Cortex of kidney (tissue), 1 donor: Measurements from ENCODE around the gene PRKCB.

Experiments used
- DNase-seq: peaks from one replicate; lab custom pipeline; 2025; lab: John Stamatoyannopoulos, UW

Gene PRKCB

GRCh38 chr16:23968176-23968575 is 132.4 kb downstream of the PRKCB start:
- no peak for DNase-seq

DNA sequence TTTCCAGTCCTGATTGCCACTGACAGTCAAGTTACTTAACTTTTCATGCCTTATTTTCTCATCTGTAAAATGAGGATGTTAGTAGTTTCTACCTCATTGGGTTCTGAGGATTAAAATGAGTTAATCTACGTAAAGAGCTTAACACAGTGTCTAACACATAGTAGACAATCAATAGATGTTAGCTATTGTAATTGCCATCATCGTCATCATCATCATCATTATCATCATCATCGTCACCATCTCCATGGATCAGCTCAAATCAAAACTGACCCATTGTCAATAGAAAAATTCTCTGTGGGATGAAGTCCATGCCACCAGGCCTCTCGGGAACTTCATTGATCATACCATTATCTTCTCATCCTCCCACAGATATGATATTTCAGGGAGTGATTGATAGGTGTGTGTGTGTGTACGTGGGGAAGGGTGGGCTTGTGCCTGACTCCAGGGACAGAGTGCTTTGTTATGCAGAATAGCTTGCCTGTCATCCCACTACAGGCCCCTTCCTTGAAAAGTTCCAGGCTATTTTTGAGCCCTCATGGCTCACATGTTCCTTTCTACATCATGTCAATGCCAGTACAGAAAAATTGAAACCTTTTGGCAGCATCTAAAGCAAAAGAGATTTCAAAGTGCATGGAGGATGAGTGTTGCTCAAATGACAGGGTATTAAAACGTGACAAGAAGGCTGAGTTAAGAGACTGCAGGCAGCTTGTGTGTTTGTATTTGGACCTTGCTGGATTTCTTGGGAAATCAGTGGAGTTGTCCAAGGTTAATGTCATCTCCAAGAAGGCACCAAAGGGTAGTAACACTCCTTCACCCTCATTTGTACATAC is 133.9 kb downstream of the PRKCB start:
- DNase-seq: no peak

DNA sequence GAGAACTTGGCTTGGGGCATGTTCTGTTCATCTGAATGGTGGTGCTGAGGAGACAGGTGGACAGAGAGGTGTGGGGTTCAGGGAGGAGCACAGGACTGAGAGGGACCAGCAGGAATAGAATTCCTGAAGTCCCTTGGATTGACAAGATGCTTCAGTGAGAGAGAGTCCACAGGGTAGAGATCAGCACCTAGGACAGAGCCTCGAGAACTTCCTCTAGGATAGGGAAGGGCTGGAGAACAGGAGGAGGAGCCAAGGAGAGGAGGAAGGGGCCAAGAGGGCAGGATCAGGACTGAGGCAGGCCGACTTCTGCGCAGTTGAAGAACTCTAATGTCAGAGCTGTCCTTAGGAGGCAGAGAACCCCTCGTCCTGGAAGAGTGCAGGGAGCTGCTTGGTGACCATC is 138.4 kb downstream of the PRKCB start:
- DNase-seq: no peak

DNA sequence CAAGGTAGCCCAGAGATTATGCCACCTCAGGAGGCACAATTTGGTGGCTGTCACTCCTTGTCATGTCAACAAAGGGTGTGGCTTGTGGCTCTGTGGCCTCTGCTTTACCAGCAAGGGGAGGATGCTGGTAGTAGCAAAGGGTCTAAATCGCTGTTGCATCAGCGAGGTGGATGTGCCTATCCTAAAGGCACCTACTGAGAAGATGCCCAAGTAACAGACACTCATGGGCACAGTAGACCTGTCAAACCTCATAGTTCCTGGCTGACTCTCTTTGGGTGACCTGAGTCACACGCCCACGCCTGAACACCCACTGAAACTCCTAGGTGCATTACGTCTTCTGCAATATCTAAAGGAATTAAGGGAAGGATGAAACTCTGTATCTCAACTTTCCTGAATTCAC is 139.5 kb downstream of the PRKCB start:
- DNase-seq: no peak

- no peak for DNase-seq
Observed at GRCh38 chr16:23976091-23976490, 140.3 kb downstream of the PRKCB start.

DNA sequence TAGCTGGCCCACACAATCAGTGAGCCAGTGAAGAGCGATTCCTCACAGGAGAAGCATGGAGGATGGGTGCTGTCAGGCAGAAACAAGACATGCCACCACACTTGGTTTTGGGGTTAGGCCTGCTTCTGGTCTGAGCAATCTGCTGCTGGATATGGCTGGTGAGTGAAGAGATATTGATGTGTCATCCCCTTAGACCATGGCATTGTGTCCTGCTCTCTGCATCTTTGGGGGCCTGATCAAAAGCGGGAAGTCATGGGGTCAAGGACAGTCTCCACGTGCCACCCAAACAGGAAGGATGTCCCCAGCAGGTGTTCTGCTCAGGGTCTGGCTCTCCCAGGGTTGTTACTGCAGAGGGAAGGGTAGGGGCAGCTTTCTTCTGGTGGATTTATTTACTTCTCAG is 140.7 kb downstream of the PRKCB start:
- no peak for DNase-seq

- no peak for DNase-seq
Observed at GRCh38 chr16:23979441-23979840, 143.7 kb downstream of the PRKCB start.

GRCh38 chr16:23979982-23980381 is 144.2 kb downstream of the PRKCB start:
- no peak for DNase-seq

DNA sequence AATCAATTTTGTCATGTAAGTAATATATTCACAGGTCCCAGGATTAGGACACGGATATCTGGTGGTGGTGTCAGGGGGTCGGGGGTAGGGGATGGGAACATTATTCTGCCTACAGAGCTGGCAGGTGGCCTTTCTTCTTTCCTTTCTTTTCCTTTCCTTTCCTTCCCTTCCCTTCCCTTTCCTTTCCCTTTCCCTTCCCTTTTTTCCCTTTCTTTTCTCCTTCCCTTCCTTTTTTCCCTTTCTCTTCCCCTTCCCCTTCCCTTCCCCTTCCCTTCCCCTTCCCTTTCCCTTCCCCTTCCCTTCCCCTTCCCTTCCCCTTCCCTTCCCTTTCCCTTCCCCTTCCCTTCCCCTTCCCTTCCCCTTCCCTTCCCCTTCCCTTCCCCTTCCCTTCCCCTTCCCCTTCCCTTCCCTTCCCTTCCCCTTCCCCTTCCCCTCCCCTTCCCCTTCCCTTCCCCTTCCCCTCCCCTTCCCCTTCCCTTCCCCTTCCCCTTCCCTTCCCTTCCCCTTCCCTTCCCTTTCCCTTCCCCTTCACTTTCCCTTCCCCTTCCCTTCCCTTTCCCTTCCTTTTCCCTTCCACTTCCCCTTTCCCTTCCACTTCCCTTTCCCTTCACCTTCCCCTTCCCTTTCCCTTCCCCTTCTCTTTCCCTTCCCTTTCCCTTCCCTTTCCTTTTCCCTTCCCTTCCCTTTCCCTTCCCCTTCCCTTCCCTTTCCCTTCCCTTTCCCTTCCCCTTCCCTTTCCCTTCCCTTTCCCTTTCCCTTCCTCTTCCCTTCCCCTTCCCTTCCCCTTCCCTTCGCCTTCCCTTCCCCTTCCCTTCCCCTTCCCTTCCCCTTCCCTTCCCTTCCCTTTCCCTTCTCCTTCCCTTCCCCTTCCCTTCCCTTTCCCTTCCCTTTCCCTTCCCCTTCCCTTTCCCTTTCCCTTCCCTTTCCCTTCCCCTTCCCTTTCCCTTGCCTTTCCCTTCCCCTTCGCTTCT is 145.9 kb downstream of the PRKCB start:
- no peak for DNase-seq

DNA sequence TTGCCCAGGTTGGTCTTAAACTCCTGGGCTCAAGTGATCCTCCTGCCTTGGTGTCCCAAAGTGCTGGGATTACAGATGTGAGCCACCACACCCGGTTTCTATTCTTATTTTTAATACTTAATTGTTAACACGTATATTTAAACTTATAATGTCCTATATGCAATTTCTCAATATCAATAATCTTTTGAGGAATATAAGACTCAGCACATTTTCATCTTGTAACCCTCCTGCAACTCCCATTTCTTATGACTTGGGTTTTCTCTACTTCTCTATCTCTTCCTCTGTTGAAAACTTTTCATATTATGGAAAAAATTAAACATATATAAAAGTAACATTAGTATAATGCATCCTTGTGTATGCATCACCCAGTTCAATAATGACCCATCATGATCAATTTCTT is 150.7 kb downstream of the PRKCB start:
- no peak for DNase-seq

DNA sequence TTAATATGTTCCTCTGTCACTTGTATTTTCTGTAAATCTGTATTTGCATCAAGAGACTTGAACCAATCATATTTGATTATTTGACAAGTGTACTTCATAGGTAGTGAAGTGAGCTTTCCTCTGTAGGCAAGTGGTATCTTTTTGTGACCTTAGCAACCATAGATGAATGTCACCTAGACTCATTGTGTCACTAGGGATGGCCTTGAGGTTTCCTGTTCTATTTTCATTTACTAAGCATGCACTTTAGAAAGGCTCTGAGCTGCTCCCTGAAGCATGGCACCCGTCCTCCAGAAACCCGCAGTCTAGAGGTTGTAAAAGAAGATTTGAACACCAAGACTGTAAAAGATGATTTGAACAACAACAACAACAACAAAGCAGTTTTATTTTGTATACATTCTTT is 151.7 kb downstream of the PRKCB start:
- no peak for DNase-seq

GRCh38 chr16:23990507-23990906 is 154.7 kb downstream of the PRKCB start:
- no peak for DNase-seq

DNA sequence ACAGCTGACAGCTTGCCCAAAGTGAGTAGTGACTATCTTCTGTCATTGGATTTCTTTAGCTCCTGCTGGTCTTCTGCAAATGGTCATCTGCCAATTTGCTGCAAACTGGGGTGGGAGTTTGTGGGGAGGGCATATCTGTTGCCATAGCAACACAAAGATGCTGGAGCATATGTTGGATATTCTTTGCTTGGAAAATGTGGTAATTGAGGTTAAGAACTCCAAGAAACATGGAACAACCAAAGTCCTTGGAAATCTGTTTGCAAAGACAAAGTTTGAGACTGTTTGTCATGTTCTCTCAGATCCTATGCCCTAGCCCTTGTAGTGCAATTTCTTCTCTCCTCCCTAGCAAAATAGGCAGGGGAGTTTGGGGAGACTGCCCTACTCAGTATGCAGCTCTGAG is 155.3 kb downstream of the PRKCB start:
- no peak for DNase-seq

GRCh38 chr16:23994615-23995014 is 158.8 kb downstream of the PRKCB start:
- no peak for DNase-seq

DNA sequence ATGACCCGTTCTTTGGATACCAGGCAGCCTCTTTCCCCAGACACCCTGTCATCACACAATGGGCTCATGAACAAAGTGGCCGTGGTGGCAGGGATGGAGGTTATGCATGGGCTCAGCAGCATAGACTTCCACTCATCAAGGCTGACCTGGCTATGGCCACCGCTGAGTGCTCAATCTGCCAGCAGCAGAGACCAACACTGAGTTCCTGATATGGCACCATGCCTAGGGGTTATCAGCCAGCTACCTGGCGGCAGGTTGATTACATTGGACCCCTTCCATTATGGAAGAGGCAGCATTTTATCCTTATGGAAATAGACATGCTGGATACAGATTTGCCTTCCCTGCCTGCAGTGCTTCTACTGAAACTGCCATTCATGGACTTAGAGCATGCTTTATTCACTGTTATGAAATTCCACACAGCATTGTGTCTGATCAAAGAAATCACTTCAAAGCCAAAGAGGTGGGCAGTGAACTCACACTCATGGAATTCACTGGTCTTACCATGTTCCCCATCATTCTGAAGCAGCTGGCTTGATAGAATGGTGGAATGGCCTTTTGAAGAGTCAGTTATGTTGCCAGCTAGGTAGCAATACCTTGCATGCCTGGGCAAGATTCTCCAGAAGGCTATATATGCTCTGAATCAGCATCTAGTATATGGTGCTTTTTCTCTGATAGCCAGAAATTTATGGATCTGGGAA is 160.6 kb downstream of the PRKCB start:
- DNase-seq: no peak

DNA sequence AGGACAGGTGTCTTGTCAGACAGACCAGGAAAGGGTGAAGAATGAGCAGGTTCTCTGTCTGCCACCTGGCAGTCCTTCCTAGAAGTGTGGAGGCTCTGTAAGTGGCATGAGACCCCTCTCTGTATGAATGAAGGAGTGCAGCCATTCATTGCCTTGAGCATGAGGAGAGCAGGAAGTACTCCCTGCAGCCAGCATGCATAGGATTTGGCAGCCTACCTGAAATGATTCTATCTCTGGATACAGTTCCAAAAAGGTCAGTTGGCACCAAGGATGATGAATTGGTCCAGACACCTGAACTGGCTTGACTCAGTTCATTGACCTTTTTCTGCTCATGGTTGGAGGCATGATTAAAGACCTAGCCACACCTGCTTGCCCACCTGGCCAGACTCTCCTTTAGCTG is 163.0 kb downstream of the PRKCB start:
- DNase-seq: no peak

GRCh38 chr16:23999663-24000062 is 163.9 kb downstream of the PRKCB start:
- no peak for DNase-seq

- DNase-seq: no peak
Observed at GRCh38 chr16:24001710-24002109, 165.9 kb downstream of the PRKCB start.

- no peak for DNase-seq
Observed at GRCh38 chr16:24002619-24003018, 166.8 kb downstream of the PRKCB start.

DNA sequence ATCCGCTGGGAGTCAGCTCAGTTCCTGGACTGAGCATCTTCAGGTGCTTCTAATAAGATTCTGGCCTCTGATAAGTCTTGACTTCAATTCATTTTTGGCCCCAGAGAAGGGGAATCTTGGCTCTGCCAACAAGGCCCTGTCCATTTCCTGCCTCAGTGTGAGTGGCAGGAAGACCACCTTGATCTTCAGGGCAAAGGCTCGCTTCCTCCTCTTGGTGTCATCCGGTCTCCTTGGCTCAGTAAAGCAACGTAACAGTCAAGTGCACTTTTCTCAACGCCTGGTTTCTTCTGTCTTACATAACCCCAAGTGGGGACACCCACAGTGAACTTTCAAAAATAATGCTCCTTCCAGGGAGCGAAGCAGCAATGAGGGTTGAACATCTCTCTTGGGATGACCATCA is 169.8 kb downstream of the PRKCB start:
- no peak for DNase-seq

DNA sequence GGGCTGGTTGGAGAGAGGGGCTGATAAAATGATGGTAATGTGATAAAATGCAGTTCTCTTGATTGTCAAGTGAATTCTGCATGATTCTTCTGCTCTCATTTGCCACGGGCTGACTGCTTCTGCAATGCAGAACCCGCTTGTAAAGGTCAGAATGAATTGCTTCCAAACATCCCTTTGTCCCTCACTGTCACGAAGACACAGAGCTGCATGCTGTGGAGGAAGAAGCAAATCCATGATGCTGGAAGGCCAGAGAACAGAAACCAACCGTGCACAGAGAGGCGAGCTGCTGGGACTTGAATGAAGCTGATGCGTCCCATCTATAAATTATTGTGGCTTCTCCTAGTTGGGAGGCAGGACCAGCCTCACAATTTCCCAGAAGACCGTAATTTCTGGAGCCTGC is 171.6 kb downstream of the PRKCB start:
- DNase-seq: no peak

DNA sequence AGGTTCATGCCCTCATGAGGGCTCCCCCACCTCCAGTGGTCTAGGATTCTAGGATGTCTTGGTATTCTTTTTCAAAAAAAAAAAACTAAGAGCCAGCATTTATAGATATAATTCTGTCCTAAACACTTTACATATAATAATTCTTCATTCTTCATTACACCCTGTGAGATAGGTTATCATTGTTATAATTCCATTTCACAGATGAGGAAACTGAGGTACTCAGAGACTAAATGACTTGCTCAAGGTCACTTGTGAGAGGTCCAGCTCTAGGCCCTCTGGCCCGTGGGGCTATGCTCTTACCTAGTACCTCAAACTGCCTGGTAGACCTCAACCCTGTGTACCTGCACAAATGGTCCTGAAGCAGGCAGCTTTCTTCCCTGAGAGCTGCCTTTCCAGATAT is 172.2 kb downstream of the PRKCB start:
- no peak for DNase-seq
